ENCODE data around the gene LINGO1. TPM values are rescaled to one million over a fixed set of nuclear protein-coding genes. Genes with fewer than 3 reads are reported as not detected.

Gene LINGO1
- total RNA-seq, 1 experiment from 2014 or later, result 2.1 TPM

DNA sequence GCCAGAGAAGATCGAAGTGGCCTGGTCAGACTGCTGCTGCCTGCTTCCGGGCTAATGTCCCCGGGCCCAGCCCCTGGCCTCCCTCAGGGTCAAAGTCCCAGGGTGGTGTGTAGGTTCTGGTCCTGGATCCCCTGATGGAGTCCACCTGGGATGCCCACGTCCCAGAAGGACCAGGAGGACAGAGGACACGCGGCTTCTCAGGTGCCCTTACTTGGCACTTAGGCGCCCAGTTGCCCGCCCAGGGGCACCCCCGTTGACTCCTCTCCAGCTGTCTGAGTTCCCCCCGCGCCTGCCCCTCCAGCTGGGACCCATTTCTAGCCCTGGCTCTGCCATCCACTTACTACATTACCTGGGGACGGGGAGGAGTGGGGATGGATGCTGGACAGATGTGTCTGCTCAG lies 44.6 kb downstream of the LINGO1 start:
- in situ Hi-C loops (cut with HindIII; ENCODE audit: low pct_unique_long_range_greater_than_20kb, low sequenced_read_pairs), result no loop called here
- no peak for DNase-seq (ENCODE audit: low read depth, low spot score)

DNA sequence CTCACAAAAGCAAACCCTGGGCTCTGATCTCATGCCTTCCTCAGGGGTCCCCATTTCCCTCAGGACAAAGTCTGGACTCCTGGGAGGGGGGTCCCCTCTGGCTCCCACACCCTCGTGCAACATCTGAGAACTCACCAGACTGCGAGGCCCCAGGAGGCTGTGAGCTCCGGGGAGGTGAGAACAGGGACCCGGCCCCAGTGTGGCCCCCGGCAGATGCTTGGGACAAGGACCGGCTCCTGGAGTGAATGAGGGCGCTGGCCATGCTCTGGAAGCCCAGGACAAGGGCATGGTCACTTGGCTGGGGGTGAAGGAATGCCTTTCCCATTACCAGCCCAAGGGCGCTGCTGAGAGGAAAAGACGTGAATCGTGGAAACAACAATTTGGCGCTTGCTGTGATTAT lies 48.0 kb downstream of the LINGO1 start:
- no peak for DNase-seq (ENCODE audit: low read depth, low spot score)
- in situ Hi-C loops (cut with HindIII; ENCODE audit: low pct_unique_long_range_greater_than_20kb, low sequenced_read_pairs), result no loop called here

DNA sequence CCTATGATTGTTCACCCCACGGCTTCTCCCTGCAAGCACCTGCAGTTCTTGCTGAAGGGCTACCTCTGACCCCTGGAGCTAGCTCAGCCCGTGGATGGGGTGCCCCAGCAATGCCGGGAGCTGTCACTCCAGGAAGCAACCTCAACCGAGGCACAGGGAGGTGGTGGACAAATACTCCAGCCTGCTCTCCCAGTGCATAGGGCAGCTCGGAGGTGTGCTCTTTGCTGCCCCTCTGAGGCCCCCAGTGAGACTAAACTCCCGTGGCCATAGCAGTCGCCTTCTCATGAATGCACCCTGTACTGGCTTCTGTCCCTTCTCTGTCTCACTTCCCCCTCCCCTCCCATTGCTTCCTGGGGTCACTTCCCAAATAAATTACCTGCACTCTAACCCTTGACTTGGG lies 48.5 kb downstream of the LINGO1 start:
- DNase-seq (ENCODE audit: low read depth, low spot score), result peak; percentile 50
- in situ Hi-C loops (cut with HindIII; ENCODE audit: low pct_unique_long_range_greater_than_20kb, low sequenced_read_pairs), result no loop called here

DNA sequence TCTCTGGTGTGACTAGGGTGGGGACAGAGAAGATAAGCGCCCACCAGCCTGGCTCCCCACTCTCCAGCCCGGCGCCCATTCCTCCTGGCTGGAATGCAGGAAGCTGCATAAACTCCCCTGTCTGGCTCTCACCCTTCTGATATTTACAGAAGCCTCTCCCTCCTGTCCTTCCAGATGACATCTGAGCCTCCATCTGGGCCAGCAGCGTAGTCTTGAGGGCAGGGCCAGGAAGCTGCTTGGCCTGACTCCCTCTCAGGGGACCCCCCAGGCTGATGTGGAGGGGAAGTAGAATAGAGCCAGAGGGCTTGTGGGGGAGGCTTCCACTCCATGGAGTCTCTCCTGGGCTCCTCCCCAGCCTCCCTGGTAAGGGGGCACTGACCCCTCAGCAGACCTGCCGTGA lies 49.9 kb downstream of the LINGO1 start:
- DNase-seq (ENCODE audit: low read depth, low spot score), result no peak
- in situ Hi-C loops (cut with HindIII; ENCODE audit: low pct_unique_long_range_greater_than_20kb, low sequenced_read_pairs), result no loop called here

DNA sequence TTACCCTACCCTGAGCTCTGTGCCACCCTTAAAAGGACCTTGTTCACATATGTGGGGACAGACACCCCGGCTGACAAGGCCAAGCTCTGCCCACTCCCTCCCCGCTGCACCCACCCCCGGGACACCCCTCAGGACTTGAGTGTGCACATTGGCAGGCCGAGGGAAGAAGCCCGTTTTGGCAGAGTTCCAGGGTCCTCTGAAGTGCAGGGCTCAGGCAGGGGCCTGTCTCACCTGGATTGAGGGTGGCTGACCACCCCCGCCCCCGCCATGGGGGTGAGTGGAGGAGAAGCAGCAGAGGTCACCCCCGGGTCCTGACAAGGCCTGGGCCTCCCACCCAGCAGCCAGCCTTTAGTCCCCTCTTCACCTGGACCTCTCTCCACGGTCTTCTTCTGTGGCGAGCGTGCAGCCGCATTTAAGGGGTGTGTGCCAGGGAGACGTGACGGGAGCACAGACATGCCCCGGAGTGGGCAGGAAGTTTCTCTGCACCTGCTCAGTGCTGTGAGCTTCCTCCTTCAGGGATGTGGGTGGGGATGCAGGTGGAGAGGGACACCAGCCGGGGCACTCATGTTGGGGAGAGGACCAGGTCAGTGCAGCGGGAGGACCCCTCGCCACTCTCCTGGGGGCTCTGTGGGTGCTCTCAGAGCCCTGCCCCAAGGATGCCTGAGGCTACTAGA lies 50.7 kb downstream of the LINGO1 start:
- no peak for DNase-seq (ENCODE audit: low read depth, low spot score)
- in situ Hi-C loops (cut with HindIII; ENCODE audit: low pct_unique_long_range_greater_than_20kb, low sequenced_read_pairs), result no loop called here

DNA sequence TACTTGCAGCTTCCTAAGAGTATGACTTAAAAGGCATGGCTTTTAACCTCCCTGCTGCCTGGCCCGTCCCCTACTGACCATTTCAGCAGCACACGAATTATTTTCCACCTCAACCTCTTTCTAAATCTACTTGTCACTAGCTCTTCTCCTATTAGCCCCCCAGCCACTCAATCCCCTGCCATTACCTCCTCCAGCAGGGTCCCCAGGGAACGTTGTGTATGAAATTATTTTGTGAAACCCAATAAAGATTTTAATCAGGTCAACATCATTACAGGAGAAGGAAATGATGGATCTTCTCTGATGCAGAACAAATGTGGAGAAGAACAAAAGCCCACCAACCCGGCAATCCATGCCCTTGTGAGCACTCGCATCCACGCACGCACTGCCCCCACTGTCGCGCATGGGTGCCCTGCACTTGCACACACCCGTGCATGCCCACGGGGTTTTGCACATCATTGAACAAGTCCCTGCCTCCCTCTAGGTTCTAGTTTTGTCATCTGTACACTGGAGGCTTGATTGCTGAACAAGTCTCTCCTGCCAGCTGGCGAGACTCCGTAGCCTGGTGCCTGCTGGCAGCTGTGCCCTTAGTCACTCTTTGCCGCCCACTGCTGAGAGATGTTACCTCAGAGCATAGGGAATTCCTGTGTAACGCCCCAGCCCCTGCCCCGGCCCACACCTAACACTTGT lies 51.6 kb downstream of the LINGO1 start:
- in situ Hi-C loops (cut with HindIII; ENCODE audit: low pct_unique_long_range_greater_than_20kb, low sequenced_read_pairs), result no loop called here

DNA sequence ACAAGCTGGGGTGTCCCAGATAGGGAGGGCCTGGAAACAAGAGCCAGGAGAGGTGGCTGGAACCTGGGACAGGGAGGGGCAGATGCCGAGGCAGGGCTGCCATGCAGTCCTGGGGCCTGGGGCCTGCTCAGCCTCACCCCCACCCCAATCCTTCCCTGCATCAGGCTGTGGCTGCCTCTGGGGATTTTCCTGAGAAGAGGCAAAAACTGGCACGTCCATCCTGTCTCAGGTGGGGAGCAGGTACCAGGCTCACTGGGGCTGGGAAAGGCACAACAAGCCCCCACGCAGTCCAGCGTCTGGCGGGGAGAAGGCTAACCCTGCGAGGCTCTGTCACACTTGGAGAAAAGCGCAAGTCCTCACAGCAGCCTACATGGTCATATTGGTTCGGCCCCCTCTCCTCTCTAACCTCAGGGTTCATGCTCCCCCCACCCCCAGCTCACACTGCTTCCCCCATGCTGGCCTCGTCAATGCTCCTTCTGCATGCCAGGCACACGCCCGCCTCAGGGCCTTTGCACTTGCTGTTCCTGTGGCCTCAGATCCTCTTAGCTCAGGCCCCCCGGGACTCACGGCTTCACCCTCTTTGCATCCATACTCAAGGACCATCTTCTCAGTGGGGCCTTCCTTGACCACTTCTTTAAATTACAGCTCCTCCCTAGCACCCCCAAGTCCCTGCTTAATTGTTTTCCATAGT lies 53.1 kb downstream of the LINGO1 start:
- in situ Hi-C loops (cut with HindIII; ENCODE audit: low pct_unique_long_range_greater_than_20kb, low sequenced_read_pairs), result no loop called here

More for the DNA sequence above, 51.6 kb downstream of the LINGO1 start:
- DNase-seq (ENCODE audit: low read depth, low spot score), result no peak

DNA sequence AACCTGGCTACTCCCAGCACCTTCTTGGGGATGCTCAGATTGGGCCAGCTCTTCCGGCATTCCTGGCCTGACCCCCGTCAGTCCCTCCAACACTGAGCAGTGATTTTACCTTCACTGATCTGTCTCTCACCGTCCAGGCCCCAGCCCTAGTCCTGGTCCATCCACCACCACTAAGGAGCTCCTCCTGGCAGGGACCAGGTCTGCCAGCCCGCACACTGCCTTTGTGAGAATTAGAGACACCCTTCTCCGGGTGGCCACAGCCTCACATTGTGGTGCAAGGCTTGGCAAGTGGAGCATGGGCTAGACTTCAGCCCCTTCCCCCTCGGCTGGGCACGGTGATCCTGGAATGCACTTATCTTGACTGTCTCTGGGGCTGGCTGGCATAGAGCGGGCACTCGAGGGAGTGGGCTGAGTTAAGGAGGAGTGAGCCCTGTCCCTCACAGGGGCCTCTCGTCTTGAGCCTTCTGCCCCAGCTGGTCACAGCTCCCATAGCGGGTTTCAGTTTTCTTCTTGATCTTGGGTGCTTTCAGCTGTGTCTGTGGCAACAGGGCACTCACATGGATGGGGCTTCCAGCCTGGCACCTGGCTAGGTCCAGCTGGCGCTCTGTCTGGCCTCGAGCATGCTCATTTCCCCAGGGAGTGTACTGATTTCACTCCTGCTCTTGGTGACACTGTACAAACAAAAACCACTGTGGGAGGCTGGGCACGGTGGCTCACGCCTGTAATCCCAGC lies 53.9 kb downstream of the LINGO1 start:
- DNase-seq (ENCODE audit: low read depth, low spot score), result no peak
- in situ Hi-C loops (cut with HindIII; ENCODE audit: low pct_unique_long_range_greater_than_20kb, low sequenced_read_pairs), result no loop called here

More for the DNA sequence above, 53.1 kb downstream of the LINGO1 start:
- DNase-seq (ENCODE audit: low read depth, low spot score), result no peak

DNA sequence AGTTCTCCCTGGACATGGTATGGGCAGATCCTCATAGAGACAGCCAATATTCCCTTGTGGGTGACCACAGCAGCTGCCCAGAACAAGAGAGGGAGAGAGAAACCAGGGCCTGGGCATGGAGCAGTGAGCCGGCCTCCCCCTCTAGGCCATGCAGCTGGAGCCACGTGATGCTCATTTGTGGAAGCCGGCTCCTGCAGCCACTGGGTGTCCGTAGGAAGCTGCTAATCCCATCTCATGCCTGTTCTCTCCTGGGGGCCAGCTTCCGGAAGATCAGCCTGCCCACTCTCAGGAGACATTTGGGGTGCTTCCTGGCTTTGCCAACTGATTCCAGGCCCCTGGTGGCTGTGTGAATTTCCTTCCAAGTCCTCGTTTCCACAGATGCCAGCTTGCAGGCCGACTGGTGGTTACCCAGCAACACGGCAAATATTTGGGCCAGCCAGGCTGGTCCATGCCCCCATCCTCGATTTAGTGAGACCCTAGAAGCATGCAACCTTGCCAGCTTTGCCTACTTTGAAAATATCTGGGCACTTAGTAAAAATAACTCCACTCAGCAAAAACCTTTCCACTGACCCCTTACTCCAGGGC lies 55.3 kb downstream of the LINGO1 start:
- peak; percentile 53 for DNase-seq (ENCODE audit: low read depth, low spot score)
- in situ Hi-C loops (cut with HindIII; ENCODE audit: low pct_unique_long_range_greater_than_20kb, low sequenced_read_pairs), result no loop called here

DNA sequence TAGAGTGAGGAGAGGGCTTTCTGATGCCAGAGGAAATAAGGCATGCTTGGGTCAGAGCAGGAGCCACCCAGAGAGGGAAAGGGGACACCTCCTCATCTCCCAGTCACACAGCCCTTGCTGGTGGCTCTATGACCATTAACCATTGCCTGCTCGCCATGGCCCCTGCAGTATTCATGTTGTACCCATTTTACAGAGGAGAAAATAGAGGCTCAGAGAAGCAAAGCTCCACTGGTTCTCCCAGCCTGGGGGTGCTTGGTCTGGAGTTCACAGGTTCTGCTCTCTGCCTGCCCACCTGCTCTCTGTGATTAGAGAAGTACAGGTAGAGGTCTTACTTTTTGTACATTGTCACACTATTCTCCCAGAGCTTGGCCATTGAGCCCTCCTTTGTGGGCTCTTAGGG lies 56.2 kb downstream of the LINGO1 start:
- in situ Hi-C loops (cut with HindIII; ENCODE audit: low pct_unique_long_range_greater_than_20kb, low sequenced_read_pairs), result no loop called here
- DNase-seq (ENCODE audit: low read depth, low spot score), result no peak

DNA sequence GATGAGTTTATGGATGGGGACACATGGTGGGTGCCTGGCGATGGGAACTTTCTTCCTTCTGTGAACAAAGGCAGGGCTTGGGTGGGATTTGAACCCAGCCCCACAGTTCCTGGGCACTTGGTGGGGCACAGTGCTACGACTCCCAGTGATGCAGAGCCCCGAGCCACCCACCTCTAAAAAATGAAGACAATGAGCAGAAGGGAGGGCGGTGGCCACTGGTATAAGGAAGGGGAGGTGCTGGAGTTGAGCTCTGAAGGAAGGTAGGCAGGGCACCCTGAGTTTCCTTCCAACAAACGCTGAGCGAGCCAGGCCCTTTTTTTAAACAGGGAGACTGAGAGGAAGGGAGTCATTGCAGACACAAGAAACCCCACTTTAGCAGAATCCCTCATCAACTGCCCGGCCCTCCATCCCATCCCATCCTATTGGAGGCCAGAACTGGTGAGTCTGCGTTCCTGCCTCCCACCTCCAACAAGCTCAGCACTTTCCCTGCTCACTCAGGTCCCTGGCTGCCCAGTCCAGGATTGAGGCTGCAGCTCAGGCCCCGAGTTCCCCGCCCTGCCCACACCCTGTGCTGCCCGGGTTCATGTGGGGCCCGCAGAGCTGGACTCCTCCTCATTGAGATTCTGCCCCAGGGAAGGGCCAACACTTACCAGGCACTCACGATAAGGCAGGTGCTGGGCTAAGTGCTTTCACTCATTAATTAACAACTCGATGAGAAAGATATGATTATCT lies 57.3 kb downstream of the LINGO1 start:
- DNase-seq (ENCODE audit: low read depth, low spot score), result no peak
- in situ Hi-C loops (cut with HindIII; ENCODE audit: low pct_unique_long_range_greater_than_20kb, low sequenced_read_pairs), result no loop called here

DNA sequence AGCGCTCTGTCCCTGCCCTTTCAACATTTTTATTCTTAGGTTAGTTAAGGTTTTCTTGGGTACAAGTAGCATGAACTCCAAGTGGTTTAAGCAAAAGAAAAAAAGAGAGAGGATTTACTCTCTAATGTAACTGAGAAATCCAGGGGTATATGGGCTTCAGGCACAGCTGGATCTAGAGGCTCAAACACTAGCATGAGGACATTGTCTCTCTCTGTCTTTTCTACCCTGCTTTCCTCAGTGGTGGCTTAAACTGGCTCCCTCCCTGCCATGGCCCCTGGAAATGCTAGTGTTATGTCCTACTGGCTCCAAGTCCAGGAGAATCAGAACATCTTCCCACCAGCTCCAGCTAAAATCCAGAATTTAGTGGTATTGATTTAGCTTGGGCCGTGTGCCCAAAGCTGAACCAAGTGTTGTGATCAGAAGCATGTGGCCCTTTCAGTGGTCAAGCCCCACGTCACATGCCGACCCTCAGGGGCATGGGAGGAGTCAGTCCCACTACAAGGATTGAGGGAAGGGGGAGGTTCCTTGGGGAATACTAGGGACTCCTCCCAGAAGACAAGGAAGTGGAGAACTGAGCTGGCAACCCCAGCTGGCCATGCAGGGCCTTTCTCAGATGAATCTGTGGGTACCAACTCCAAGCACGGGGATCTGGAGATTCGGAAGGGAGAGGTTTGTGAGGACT lies 58.0 kb downstream of the LINGO1 start:
- in situ Hi-C loops (cut with HindIII; ENCODE audit: low pct_unique_long_range_greater_than_20kb, low sequenced_read_pairs), result no loop called here
- DNase-seq (ENCODE audit: low read depth, low spot score), result peak; percentile 85

DNA sequence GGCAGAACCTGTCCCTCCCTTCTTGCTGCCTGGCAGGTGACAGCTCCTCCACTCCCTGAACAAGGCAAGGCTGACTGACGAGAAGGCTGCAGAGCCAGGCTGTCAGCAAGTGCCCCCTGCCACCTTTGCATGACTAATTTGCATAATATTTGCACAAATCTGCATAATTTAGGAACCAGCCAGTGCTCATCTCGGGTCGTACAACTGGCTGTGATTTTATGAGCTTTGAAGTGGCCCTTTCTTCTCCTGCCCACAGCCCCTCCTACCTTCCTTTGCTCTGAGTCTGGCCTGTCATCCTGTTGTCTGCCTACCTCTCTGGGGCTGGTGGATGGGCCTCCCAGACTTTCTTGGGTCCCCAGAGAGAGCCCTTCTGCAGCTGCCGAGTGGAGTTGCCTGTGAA lies 58.9 kb downstream of the LINGO1 start:
- in situ Hi-C loops (cut with HindIII; ENCODE audit: low pct_unique_long_range_greater_than_20kb, low sequenced_read_pairs), result no loop called here
- DNase-seq (ENCODE audit: low read depth, low spot score), result no peak

DNA sequence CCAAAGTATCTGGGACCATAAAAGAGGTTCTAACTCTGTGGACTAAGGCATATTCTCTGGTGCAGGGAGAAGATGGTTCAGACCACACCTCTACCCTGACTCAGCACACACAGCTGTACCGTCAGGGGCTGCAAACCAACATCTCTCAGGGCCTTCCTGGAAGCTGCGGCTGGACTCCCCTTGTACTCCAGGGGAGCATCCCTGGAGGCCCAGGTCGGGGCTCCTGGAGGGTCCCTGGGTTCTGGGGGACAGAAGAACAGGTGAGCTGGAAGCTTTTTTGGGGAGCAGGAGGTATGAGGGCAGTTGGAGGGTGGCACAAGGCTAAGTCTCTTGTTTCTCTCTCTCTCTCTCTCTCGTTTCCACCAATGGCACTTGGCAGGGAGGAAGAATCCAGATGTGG lies 60.5 kb downstream of the LINGO1 start:
- no peak for DNase-seq (ENCODE audit: low read depth, low spot score)
- in situ Hi-C loops (cut with HindIII; ENCODE audit: low pct_unique_long_range_greater_than_20kb, low sequenced_read_pairs), result no loop called here

DNA sequence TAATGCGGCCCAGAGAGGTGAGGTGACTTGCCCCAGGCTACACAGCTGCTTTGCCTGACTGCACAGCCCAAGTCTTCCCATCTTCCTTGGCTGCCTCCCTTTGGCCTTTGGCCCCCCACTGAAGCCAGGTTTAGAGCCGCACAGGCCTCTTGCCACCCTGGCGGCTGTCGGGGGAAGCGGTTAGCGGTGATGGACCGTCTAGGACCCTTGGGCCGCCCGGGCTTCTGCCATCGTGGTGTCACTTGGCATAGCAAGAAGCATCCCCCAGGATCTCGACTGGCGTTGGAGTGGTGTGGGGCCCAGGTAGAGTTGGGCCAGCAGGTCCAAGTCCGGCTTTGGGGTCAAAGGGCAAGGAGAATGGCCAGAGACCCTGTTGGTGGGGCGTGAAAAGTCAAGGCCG lies 61.0 kb downstream of the LINGO1 start:
- in situ Hi-C loops (cut with HindIII; ENCODE audit: low pct_unique_long_range_greater_than_20kb, low sequenced_read_pairs), result no loop called here
- DNase-seq (ENCODE audit: low read depth, low spot score), result no peak

DNA sequence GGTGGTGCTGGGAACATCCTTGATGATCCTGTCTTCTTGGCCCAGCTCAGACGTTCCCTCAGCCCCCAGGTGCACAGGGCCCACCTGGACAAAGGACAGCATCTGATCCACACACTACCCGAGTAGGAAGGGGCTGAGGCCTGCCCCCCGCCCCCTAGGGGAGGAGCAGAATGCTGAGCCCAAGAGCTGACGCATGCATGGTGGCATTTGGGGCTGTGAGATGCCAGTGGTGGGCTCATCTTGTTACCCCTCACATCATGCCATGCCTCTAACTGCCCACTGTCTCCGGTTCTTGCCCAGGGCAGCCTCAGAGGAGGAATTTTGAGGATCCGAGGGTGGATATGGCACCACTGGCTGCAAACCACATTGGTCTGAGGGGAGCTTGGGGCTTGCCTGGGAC lies 61.5 kb downstream of the LINGO1 start:
- DNase-seq (ENCODE audit: low read depth, low spot score), result no peak
- in situ Hi-C loops (cut with HindIII; ENCODE audit: low pct_unique_long_range_greater_than_20kb, low sequenced_read_pairs), result no loop called here

DNA sequence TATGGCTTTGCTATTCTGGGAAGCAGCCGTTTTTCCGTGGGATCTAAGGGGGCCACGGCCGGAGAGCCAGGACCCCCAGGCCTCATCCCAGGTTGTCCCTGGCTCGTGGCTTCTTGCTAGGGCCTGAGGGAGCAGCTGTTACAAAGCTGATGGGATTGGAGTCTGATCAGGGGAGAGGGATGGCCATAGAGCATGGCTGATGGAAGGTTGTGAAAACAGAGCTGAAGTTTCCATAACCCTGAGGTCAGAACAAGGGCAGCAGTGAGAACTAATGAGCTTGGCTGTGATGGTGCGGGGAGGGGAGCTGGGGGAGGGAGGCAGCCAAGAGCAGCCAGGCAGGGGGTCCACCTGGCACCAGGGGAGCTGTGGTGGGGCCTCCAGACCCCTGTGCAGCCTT lies 63.0 kb downstream of the LINGO1 start:
- in situ Hi-C loops (cut with HindIII; ENCODE audit: low pct_unique_long_range_greater_than_20kb, low sequenced_read_pairs), result no loop called here
- no peak for DNase-seq (ENCODE audit: low read depth, low spot score)

Measured in SK-MEL-5 (cell line).